ENCODE results near the gene NAV2. TPM values are rescaled to one million over a fixed set of nuclear protein-coding genes. Genes with fewer than 3 reads are reported as not detected.
"Not testable (repeated sequence)": the region's sequence is repeated elsewhere in the genome, so short reads cannot be mapped to it uniquely, and the experiment has no call there.

Gene NAV2
- total RNA-seq, 1 donor from 2014 or later, result 33.2 TPM

DNA sequence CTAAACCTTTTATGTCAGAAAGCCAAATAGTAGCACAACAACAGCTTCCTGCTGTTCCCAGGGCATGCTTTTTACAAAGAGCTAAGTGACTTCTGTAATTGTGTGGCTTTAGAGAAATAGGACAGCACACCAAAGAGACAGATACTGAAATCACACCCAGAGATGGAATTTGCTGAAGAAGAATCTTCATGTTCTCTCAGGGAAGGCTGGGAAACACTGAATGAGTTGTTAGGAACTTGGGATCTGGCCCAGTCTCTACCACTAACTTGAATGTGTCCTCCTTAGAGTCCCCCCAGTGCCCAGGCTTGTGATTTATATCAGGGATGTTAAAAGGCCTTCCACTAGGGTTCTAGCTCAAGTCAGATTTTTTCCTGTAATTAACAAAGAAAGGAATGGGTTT is 272.5 kb downstream of the NAV2 start:
- ATAC-seq (no peak), DNase-seq (ENCODE audit: low spot score) (no peak)
- intact Hi-C loops (cut with DNase I), result no loop called here

DNA sequence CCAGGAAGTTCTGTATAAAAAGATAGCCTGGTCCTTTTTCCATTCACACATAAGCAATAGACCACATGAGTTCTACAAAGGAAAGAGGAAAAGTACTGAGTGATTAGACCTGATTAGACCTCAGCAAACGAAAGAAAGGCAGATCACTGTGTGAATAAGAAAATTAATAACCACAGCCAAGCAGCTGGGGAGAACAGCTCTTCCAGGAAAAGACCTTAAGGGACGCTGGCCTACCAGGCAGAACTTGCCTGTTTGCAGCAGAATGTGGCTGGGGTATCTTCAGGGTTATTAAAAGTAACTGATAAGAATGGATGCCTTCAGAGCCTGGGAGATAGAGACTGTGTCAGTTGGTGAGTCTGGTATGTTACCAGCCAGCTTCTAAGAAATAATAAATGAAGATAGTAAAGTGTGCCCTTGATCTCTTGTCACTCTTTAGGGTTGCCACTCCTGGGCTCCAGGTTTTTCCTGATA is 274.7 kb downstream of the NAV2 start:
- ATAC-seq (no peak), DNase-seq (ENCODE audit: low spot score) (no peak)
- intact Hi-C loops (cut with DNase I), result no loop called here

GRCh38 chr11:19988598-19988997 is 276.0 kb downstream of the NAV2 start:
- DNase-seq (ENCODE audit: low spot score) (no peak), ATAC-seq (peak; percentile 51)
- intact Hi-C loops (cut with DNase I), result no loop called here

GRCh38 chr11:19989191-19989590 is 276.6 kb downstream of the NAV2 start:
- ATAC-seq, result no peak
- no peak for DNase-seq (ENCODE audit: low spot score)
- intact Hi-C loops (cut with DNase I), result no loop called here

GRCh38 chr11:19992162-19992561 is 279.5 kb downstream of the NAV2 start:
- intact Hi-C loops (cut with DNase I), result no loop called here
- ATAC-seq, result no peak
- no peak for DNase-seq (ENCODE audit: low spot score)

DNA sequence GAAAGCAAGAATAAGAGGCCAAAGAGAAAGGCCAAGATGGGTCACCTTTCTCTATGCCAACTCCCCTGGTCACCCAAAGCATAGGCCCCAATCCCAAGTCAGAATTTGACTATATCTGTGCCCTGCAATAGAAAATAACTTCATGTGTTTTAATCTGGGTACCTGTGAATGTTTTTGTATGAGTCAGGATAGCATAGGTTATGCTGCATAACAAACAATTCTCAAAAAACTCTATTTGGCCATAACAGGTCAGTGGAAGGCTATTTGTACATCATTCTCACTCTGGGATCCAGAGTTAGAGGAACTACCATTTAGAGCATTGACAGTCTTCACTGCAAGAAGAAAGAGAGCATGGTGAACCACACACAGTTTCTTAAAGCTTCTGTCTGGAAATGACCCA is 280.4 kb downstream of the NAV2 start:
- intact Hi-C loops (cut with DNase I), result no loop called here
- DNase-seq (ENCODE audit: low spot score) (no peak), ATAC-seq (no peak)

- ATAC-seq (no peak), DNase-seq (ENCODE audit: low spot score) (no peak)
- intact Hi-C loops (cut with DNase I), result no loop called here
Measured at GRCh38 chr11:19994672-19995071, 282.0 kb downstream of the NAV2 start.

GRCh38 chr11:19995145-19995544 is 282.5 kb downstream of the NAV2 start:
- no peak for ATAC-seq
- DNase-seq (ENCODE audit: low spot score), result no peak
- intact Hi-C loops (cut with DNase I), result no loop called here

GRCh38 chr11:19996571-19996970 is 283.9 kb downstream of the NAV2 start:
- ATAC-seq, result no peak
- intact Hi-C loops (cut with DNase I), result no loop called here
- no peak for DNase-seq (ENCODE audit: low spot score)

- ATAC-seq, result no peak
- intact Hi-C loops (cut with DNase I), result no loop called here
- DNase-seq (ENCODE audit: low spot score), result no peak
Measured at GRCh38 chr11:20000022-20000350, 287.3 kb downstream of the NAV2 start.

- no peak for DNase-seq (ENCODE audit: low spot score)
- ATAC-seq, result peak; percentile 68
- intact Hi-C loops (cut with DNase I), result no loop called here
Measured at GRCh38 chr11:20000351-20001134, 287.9 kb downstream of the NAV2 start.

GRCh38 chr11:20002312-20003216 is 289.9 kb downstream of the NAV2 start:
- ATAC-seq, result no peak
- intact Hi-C loops (cut with DNase I), result no loop called here
- DNase-seq (ENCODE audit: low spot score), result no peak

- intact Hi-C loops (cut with DNase I), result no loop called here
- no peak for DNase-seq (ENCODE audit: low spot score)
- ATAC-seq, result no peak
Measured at GRCh38 chr11:20003351-20003750, 290.7 kb downstream of the NAV2 start.

GRCh38 chr11:20004866-20005265 is 292.2 kb downstream of the NAV2 start:
- intact Hi-C loops (cut with DNase I), result no loop called here
- no peak for ATAC-seq
- no peak for DNase-seq (ENCODE audit: low spot score)

DNA sequence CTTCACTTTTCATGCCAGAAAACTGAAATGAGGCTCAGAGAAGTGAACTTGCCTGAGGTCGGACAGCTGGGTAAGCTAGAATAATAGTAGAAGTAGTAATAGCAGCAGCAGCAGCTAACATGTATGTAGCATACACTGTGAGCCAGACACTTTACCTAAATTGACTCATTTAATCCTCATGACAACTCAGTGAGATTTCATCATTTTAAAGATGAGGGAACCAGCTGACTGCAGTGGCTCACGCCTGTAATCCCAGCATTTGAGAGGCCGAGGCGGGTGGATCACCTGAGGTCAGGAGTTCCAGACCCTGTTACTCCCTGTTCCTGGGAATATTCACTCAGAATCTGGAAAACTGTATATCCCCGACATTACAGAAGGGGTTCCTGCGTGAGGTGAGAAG is 293.1 kb downstream of the NAV2 start:
- no peak for ATAC-seq
- DNase-seq (ENCODE audit: low spot score), result no peak
- intact Hi-C loops (cut with DNase I), result no loop called here

- ATAC-seq, result not testable (repeated sequence)
Measured at GRCh38 chr11:20006618-20007017, 294.0 kb downstream of the NAV2 start.

GRCh38 chr11:20007386-20007785 is 294.7 kb downstream of the NAV2 start:
- no peak for ATAC-seq
- intact Hi-C loops (cut with DNase I), result no loop called here
- DNase-seq (ENCODE audit: low spot score), result no peak

More at GRCh38 chr11:20006618-20007017, 294.0 kb downstream of the NAV2 start:
- intact Hi-C loops (cut with DNase I); DNase-seq (ENCODE audit: low spot score): not testable (repeated sequence)

DNA sequence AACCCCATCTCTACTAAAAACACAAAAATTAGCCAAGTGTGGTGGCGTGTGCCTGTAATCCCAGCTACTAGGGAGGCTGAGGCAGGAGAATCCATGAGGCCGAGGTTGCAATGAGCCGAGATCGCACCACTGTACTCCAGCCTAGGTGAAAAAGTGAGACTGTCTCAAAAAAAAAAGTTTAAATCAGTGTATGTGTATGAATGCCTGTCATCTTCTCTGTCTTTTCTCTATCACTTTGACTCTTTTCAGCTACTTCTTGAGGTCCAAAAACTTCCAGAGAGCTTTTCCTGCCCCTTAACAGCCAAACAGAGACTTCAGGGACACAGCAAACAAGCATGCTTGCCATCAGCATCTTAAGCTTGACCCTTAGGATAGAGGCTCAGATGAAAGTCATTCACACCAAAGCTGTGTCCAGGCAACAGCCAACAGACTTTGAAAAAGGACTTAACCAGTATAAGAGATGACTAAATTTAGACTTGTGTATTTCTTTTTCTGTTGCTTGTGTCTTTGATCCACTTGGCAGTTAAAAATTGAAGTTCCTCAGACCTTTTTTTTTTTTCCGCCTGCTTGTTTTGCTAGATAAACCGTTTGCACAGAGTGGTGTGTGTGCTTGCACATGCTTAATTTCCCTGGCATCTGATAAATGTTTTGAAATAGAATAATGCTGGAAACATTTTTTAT is 295.7 kb downstream of the NAV2 start:
- intact Hi-C loops (cut with DNase I), result no loop called here
- ATAC-seq (peak; percentile 41), DNase-seq (ENCODE audit: low spot score) (no peak)

DNA sequence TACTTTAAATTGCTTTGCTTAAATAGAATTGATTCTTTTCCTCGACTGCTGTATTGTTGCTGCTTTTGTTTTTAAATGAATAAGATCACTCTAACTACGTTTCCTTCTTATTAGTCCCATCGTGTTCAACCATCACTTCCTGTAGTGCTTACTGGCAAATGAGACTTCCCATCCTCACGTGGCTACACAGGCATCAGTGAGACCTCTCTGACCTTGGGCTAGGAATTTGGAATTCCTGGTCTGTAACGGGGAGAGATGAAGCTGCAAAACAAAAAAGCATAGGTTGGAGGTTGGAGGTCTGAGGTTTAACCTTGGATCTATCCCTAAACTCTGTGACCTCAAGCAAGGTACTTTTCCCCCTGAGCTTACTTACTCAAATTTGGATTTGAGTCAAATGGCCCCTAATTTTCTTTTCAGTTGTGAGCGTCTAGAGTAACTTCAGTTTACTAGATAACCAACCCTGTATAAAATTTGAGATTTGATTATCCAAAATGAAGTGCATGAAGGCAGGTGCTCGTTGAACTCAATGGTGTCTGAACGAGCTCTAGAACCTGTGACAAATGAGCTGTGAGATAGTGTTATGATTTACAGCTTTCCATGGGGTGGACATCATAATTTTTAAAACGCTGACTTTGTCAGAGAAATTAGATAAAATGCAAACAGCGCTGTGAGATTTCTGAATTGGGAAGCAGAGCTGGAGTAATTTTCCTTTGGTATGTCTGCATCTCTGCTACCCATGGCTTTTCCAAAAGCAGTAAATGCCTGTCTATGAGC is 296.4 kb downstream of the NAV2 start:
- no peak for DNase-seq (ENCODE audit: low spot score)
- intact Hi-C loops (cut with DNase I), result no loop called here
- no peak for ATAC-seq
